H1 (cell line): ENCODE measurements around the gene EEIG1. TPM values are rescaled to one million over a fixed set of nuclear protein-coding genes. Genes with fewer than 3 reads are reported as not detected.

Experiments used
- CBX5 ChIP-seq: fragments of 300-800, 300-1000 bp; sonication (generic); IDR thresholded peaks from 2 replicates; pipeline ENCODE4 v1.7.1; 2016; ENCODE audit warnings: antibody characterized with exemption, low read length, low read depth
- PHF8 ChIP-seq: fragments of 200-600 bp; sonication (generic); conservative IDR thresholded peaks from 2 replicates; pipeline ENCODE4 v1.7.1; 2012; ENCODE audit warnings: low read depth, mild to moderate bottlenecking, inconsistent platforms, low read length, moderate library complexity
- RFX5 ChIP-seq: IDR thresholded peaks from 2 replicates; pipeline ENCODE4 v1.6.1; 2011; ENCODE audit warnings: low read depth, low read length, improper control_type of control experiment, borderline replicate concordance
- polyA plus RNA-seq, 7 experiments: library from polyadenylated mRNA; depleted of rRNA in 3 of 7; stranded (reverse) in 5 of 7; unstranded in 2 of 7; fragments of >200 nt in 5 of 7; fragments of 200-250 nt in 2 of 7; gene quantifications; 1 replicate in 5 of 7; 2 replicates in 1 of 7; 4 replicates in 1 of 7; pipeline versions ENCODE4 v1.2.1 to v1.2.3, GENCODE V29; 2011 to 2013; ENCODE audit warnings: missing spikeins in 2 of 7, mixed read lengths in 2 of 7
- total RNA-seq: library from RNA; stranded (reverse); fragmentation: NEBNext Ultra II Directional; extraction: Animal tissue kit (Norgen Biotek cat#: 25700); gene quantifications from 2 replicates; pipeline ENCODE4 v1.2.1, GENCODE V29; 2021
- TF ChIP-seq, protein P1 (sequence below): IDR thresholded peaks from 2 replicates; pipeline ENCODE4 v1.6.1; 2012; ENCODE audit warnings: inconsistent platforms

EEIG1 gene
- total and polyA plus RNA-seq, 2 of the 8 experiments (the other 6 are each of a cell fraction or from before 2014, with no cell fraction given), result 29.8 to 50.8 TPM

DNA sequence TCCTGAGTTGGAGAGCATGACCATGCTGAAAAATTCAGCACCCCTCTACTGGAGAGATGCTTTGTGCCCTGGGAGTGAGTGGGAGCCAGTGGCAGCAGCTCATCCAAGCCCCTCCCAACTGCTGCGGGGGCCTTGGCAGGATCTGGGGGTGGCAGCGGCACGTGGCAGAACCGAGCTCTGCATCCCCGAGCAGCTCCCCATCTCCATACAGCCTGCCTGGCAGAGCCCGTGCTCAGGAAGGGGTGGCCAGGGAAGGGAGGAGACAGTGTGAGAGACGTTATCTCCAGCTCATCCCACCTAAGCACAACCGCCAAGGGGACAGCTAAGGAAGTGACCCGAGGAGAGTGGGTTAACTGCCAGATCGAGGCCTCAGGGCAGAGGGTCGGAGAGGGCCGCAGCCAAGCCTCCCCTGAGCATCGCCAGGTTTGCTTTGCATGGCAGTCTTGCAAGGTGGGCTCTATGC lies 25.9 kb downstream of the EEIG1 start (continued):
- TF ChIP-seq, protein P1, sequence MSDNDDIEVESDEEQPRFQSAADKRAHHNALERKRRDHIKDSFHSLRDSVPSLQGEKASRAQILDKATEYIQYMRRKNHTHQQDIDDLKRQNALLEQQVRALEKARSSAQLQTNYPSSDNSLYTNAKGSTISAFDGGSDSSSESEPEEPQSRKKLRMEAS, result no peak
- TF ChIP-seq RFX5 (no peak), CBX5 (no peak), PHF8 (no peak)
